Ammon's horn (tissue), 1 donor: ENCODE data around the gene TBXAS1.

Experiments used
- DNase-seq: peaks from one replicate; pipeline ENCODE4 v3.0.0-alpha.2; 2016; ENCODE audit warnings: low spot score

Gene TBXAS1

GRCh38 chr7:139854803-139855497 is 25.9 kb downstream of the TBXAS1 start:
- DNase-seq: no peak

GRCh38 chr7:139855498-139856270 is 26.6 kb downstream of the TBXAS1 start:
- DNase-seq: peak; percentile 77

GRCh38 chr7:139857791-139858190 is 28.7 kb downstream of the TBXAS1 start:
- DNase-seq: no peak

GRCh38 chr7:139860090-139860775 is 31.2 kb downstream of the TBXAS1 start:
- DNase-seq: peak; percentile 62

- DNase-seq: no peak
Observed at GRCh38 chr7:139861803-139862202, 32.7 kb downstream of the TBXAS1 start.

GRCh38 chr7:139866047-139866837 is 37.2 kb downstream of the TBXAS1 start:
- no peak for DNase-seq

- no peak for DNase-seq
Observed at GRCh38 chr7:139867847-139868246, 38.8 kb downstream of the TBXAS1 start.

- peak; percentile 20 for DNase-seq
Observed at GRCh38 chr7:139869886-139870285, 40.8 kb downstream of the TBXAS1 start.

GRCh38 chr7:139870380-139870779 is 41.3 kb downstream of the TBXAS1 start:
- DNase-seq: no peak

GRCh38 chr7:139871331-139871730 is 42.3 kb downstream of the TBXAS1 start:
- DNase-seq: no peak

- no peak for DNase-seq
Observed at GRCh38 chr7:139871820-139872219, 42.8 kb downstream of the TBXAS1 start.

- DNase-seq: no peak
Observed at GRCh38 chr7:139873593-139874301, 44.7 kb downstream of the TBXAS1 start.

- DNase-seq: no peak
Observed at GRCh38 chr7:139874302-139874629, 45.2 kb downstream of the TBXAS1 start.

GRCh38 chr7:139875821-139876241 is 46.8 kb downstream of the TBXAS1 start:
- no peak for DNase-seq

- no peak for DNase-seq
Observed at GRCh38 chr7:139876622-139877283, 47.7 kb downstream of the TBXAS1 start.

- DNase-seq: no peak
Observed at GRCh38 chr7:139883814-139884213, 54.8 kb downstream of the TBXAS1 start.

GRCh38 chr7:139884441-139884840 is 55.4 kb downstream of the TBXAS1 start:
- no peak for DNase-seq

GRCh38 chr7:139885511-139885910 is 56.4 kb downstream of the TBXAS1 start:
- no peak for DNase-seq

- no peak for DNase-seq
Observed at GRCh38 chr7:139886206-139886605, 57.1 kb downstream of the TBXAS1 start.

GRCh38 chr7:139886899-139887298 is 57.8 kb downstream of the TBXAS1 start:
- DNase-seq: no peak

GRCh38 chr7:139887992-139888481 is 59.0 kb downstream of the TBXAS1 start:
- peak; percentile 52 for DNase-seq
